Stimulated activated CD4-positive, alpha-beta T cell treated with anti-CD3 and anti-CD28 coated beads, Interleukin-4, amount 100 ng/mL, for 48 hours (primary cell): Measurements from ENCODE around the gene MS4A4A.

ENCODE experiments used
- DNase-seq, 2 donors: peaks; one replicate each; pipeline ENCODE4 v3.0.0-alpha.2; 2020; ENCODE audit warnings: low read depth in 2 of 2

The MS4A4A gene

GRCh38 chr11:60347084-60347797 lies 66.8 kb downstream of the MS4A4A start:
- no peak for DNase-seq

DNA sequence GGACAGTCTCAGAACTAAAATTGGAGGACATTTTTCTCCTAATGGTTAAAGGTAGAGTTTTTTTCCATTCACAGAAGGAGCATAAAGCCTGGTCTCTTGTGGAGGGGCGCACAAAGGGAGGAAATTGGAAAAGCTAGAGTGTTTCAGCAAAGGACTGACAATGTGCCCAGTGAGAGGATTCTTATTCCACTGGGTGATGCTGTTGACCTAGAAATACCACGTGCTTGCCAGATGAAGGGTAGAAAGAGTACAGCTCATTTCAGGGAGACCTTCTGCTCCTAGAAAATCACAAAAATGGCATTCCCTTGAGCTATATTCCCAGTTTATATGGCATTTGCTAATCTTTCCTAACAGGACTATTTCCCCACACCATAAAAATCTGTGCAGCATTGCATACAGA lies 67.7 kb downstream of the MS4A4A start:
- no peak for DNase-seq

GRCh38 chr11:60349990-60350389 lies 69.5 kb downstream of the MS4A4A start:
- DNase-seq, result no peak

GRCh38 chr11:60357771-60358170 lies 77.3 kb downstream of the MS4A4A start:
- no peak for DNase-seq
